SU-DHL-6 (cell line): ENCODE measurements around the gene INTS6.

Experiments used
- CTCF ChIP-seq: fragments of 200-600 bp; sonication (generic); IDR thresholded peaks from one replicate; pipeline ENCODE4 v1.5.1; 2017; ENCODE audit warnings: antibody characterized with exemption, mild to moderate bottlenecking, low read length, moderate library complexity; ENCODE audit not compliant: insufficient read depth, poor library complexity, severe bottlenecking
- EZH2phosphoT487 ChIP-seq: fragments of 200-600 bp; sonication (generic), shearing (Covaris generic); conservative IDR thresholded peaks from 2 replicates; pipeline ENCODE4 v1.6.1; 2018; ENCODE audit warnings: mild to moderate bottlenecking, antibody characterized with exemption, low read length, moderate library complexity, mixed read lengths

- TF ChIP-seq CTCF (no peak), EZH2phosphoT487 (no peak)
Measured at GRCh38 chr13:51467730-51468129, 14.9 kb upstream of the INTS6 start.
